ENCODE measurements around the gene C4BPA.

C4BPA gene

GRCh38 chr1:207088161-207088560 is 15.9 kb upstream of the C4BPA start:
- ChIA-PET POLR2A (ENCODE audit: low non-redundant PET) (no interaction called here), CTCF (no interaction called here)
- no peak overlapping the region for H3K27ac ChIP-seq
- TF ChIP-seq CTCF (conservative IDR thresholded peaks at IDR 0.05; ENCODE audit: low read depth) = no peak
- DNase-seq (ENCODE audit: low spot score) = no peak

- H3K27ac ChIP-seq = no peak within 1 kb of the TSS
- no peak for TF ChIP-seq CTCF (conservative IDR thresholded peaks at IDR 0.05; ENCODE audit: low read depth)
- POLR2A ChIA-PET (ENCODE audit: low non-redundant PET) = no interaction called here
- CTCF ChIA-PET = interaction anchor here (0.6 to 0.9 kb wide), 3 partner anchors 10 to 1503 kb away, joined by 3 to 4 read pairs (median 4); no protein-coding TSS in a partner anchor
- no peak for DNase-seq (ENCODE audit: low spot score)
These were observed 15.1 kb upstream of the C4BPA start, which contains the start of gene C4BPB for GRCh38 chr1:207088701-207089626. Gene C4BPB (plus strand): TSS chr1:207088860. CDS start chr1:207089532, 672 bp downstream.

GRCh38 chr1:207089627-207090355 is 14.2 kb upstream of the C4BPA start:
- POLR2A ChIA-PET (ENCODE audit: low non-redundant PET) = no interaction called here
- no peak for TF ChIP-seq CTCF (conservative IDR thresholded peaks at IDR 0.05; ENCODE audit: low read depth)
- CTCF ChIA-PET = interaction anchor here (0.6 to 0.9 kb wide), 3 partner anchors 9 to 1504 kb away, joined by 3 to 4 read pairs (median 4); no protein-coding TSS in a partner anchor
- DNase-seq (ENCODE audit: low spot score) = no peak
- no peak overlapping the region for H3K27ac ChIP-seq

DNA sequence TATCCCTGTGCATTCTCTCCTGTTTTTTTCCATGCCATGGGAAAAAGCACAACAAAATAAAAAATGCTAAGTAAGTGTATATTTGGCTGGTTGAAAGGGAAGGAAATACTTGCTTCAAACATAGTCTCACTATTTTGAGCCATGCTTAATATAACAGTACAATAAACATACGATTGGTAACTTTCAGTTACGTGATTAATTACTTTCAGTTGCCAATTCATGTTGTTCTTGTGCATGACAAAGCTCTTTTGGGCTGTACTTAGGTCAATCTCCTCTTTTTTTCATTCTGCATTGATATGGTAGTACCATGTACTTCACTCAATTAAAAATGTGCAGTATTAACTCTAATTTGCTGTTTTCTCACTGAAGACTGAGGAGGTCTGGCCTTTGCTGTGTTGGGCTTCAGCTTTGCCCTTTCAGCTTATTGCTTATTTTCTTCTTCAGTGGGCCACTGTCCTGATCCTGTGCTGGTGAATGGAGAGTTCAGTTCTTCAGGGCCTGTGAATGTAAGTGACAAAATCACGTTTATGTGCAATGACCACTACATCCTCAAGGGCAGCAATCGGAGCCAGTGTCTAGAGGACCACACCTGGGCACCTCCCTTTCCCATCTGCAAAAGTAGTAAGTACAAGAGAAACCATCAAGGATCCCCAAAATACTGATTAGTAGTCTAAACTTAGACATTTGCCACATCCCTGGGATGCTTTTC is 12.7 kb upstream of the C4BPA start:
- CTCF ChIA-PET = interaction anchor here (0.6 to 0.7 kb wide), 3 partner anchors 89 to 313 kb away, joined by 3 to 4 read pairs (median 3); no protein-coding TSS in a partner anchor
- POLR2A ChIA-PET (ENCODE audit: low non-redundant PET) = no interaction called here
- no peak overlapping the region for H3K27ac ChIP-seq
- TF ChIP-seq CTCF (conservative IDR thresholded peaks at IDR 0.05; ENCODE audit: low read depth) = no peak
- no peak for DNase-seq (ENCODE audit: low spot score)

DNA sequence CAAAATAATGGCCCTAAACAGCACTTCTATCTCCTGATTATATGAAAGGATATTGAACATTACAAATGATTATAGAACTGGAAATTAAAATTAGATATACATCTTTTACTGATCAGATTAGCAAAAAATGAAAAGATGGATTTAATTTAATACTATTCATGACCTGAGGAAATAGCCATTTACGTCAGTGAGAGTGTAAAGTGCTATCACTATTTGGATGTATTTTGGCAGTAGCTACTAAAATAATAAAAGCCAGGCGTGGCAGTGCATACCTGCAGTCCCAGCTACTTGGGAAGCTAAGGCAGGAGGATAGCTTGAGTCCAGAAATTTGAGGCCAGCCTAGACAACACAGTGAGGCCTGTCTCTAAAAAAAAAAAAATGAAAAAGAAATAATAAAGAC is 10.1 kb upstream of the C4BPA start:
- CTCF ChIA-PET = interaction anchor here (0.7 kb wide), 1 partner anchor 12 kb away, joined by 3 read pairs; no protein-coding TSS in a partner anchor
- DNase-seq (ENCODE audit: low spot score) = no peak
- TF ChIP-seq CTCF (conservative IDR thresholded peaks at IDR 0.05; ENCODE audit: low read depth) = no peak
- H3K27ac ChIP-seq = no peak overlapping the region
- POLR2A ChIA-PET (ENCODE audit: low non-redundant PET) = no interaction called here

DNA sequence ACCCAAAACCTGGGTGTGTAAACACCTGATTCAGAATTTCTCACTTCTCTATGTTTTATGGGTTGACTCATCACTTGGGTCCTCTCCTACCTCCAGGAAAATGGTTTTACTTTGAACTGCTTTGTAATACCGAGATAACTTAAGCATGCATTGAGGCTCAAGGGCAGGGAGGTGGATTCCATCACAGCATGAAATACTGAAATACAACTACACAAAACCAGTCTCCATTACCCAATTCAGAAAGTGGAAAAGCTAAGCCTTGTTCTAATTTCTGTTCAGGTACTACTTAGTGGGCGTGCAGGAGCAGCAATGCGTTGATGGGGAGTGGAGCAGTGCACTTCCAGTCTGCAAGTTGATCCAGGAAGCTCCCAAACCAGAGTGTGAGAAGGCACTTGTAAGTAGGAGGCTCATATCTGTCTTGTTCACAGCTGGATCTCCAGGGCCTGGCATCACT is 6.1 kb upstream of the C4BPA start:
- DNase-seq (ENCODE audit: low spot score) = peak; percentile 30
- POLR2A ChIA-PET (ENCODE audit: low non-redundant PET) = no interaction called here
- CTCF ChIA-PET = no interaction called here
- H3K27ac ChIP-seq = no peak overlapping the region
- TF ChIP-seq CTCF (conservative IDR thresholded peaks at IDR 0.05; ENCODE audit: low read depth) = no peak

All from RWPE1 (cell line).